GM23338 (cell line): ENCODE measurements around the gene BTBD16.

Experiments
- CTCF ChIP-seq, 2 experiments: fragments of 200-600 bp in 1 of 2; sonication (generic) in 1 of 2; conservative IDR thresholded peaks; 2 replicates each; pipeline versions ENCODE4 v1.5.1 to v1.6.1; 2016 to 2017; ENCODE audit warnings: antibody characterized with exemption in 2 of 2, low read depth in 2 of 2, mild to moderate bottlenecking in 2 of 2, moderate library complexity in 1 of 2
- EZH2 ChIP-seq: fragments of 200-600 bp; sonication (generic); IDR thresholded peaks from one replicate; pipeline ENCODE4 v1.8.0; 2017; ENCODE audit warnings: antibody characterized with exemption, mild to moderate bottlenecking, low read depth; ENCODE audit not compliant: unreplicated experiment
- EZH2phosphoT487 ChIP-seq: fragments of 200-600 bp; sonication (generic); IDR thresholded peaks from one replicate; pipeline ENCODE4 v1.8.1; 2018; ENCODE audit warnings: antibody characterized with exemption; ENCODE audit not compliant: unreplicated experiment
- NANOG ChIP-seq: IDR thresholded peaks from 2 replicates; pipeline ENCODE4 v1.6.1; 2016; ENCODE audit warnings: antibody characterized with exemption, borderline replicate concordance
- POLR2AphosphoS5 ChIP-seq: IDR thresholded peaks from 2 replicates; pipeline ENCODE4 v1.6.1; 2016; ENCODE audit warnings: antibody characterized with exemption, low read depth
- REST ChIP-seq: IDR thresholded peaks from one replicate; pipeline ENCODE4 v1.6.1; 2018; ENCODE audit warnings: antibody characterized with exemption; ENCODE audit not compliant: unreplicated experiment
- ZNF462 ChIP-seq: fragments of 250-450 bp; sonication (Bioruptor Pico); IDR thresholded peaks from 2 replicates; pipeline ENCODE4 v1.5.0; 2020; ENCODE audit warnings: mild to moderate bottlenecking, moderate library complexity

GRCh38 chr10:122347170-122347841 is 76.2 kb downstream of the BTBD16 start:
- TF ChIP-seq CTCF (conservative IDR thresholded peaks at IDR 0.05; ENCODE audit: low read depth in 2 of 2) (no peak), POLR2AphosphoS5 (no peak), NANOG (no peak), EZH2phosphoT487 (no peak), EZH2 (no peak), REST (no peak), ZNF462 (no peak)
